LNCAP (cell line): ENCODE measurements around the gene SRBD1.

Source experiments
- TF ChIP-seq, protein P1 (sequence below): fragments of 450-650 bp; IDR thresholded peaks from 2 replicates; pipeline ENCODE4 v1.5.1; 2017; ENCODE audit warnings: mild to moderate bottlenecking

SRBD1 gene

DNA sequence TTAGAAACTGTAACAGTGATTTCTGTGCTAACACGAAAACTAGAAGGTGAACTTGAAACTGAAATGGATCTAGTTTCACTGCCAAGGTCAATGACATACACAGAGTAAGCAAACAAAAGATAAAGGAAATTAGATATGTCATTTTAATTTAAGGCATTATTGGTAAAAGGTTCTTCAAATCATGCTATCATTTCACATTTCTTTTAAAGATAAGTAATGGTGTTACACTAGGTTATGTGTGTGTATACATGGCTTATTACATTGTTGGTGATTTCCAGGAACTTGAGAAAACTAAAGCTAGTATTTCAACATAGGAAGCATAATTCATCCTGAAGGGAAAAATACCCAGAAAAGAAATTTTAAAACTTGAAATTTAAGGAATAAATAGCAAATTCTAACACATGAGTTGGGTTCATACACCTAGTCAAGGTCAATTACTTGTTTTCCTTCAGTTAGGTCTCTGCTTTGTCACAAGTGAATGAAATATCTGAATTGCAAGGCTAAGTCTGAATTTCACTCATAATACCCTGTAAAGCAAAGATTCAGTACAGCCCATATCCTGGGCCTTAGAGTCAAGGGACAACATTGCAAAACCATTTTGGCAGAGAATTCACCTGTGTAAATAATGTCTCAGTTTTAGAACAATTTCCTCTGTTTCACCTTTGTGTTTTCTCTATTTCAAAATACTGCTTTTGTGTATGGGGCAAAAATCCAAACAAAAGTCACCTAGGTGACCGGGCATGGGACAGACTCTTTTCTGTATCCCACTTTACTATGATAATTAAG, 141.6 kb downstream of the SRBD1 start:
- TF ChIP-seq, protein P1, sequence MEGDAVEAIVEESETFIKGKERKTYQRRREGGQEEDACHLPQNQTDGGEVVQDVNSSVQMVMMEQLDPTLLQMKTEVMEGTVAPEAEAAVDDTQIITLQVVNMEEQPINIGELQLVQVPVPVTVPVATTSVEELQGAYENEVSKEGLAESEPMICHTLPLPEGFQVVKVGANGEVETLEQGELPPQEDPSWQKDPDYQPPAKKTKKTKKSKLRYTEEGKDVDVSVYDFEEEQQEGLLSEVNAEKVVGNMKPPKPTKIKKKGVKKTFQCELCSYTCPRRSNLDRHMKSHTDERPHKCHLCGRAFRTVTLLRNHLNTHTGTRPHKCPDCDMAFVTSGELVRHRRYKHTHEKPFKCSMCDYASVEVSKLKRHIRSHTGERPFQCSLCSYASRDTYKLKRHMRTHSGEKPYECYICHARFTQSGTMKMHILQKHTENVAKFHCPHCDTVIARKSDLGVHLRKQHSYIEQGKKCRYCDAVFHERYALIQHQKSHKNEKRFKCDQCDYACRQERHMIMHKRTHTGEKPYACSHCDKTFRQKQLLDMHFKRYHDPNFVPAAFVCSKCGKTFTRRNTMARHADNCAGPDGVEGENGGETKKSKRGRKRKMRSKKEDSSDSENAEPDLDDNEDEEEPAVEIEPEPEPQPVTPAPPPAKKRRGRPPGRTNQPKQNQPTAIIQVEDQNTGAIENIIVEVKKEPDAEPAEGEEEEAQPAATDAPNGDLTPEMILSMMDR = no peak

DNA sequence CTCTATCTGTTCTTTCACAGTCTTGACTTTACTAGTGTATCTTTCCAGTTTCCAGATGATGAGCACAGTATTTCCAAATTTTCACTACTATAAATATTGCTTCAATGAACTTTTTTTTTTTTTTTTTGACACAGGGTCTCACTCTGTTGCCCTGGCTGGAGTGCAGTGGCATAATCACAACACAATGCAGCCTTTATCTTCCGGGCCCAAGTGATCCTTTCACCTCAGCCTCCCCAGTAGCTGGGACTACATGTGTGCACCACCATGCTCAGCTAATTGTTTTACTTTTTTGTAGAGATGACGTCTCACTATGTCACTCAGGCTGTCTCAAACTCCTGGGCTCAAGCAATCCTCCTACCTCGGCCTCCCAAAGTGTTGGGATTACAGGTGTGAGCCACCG, 142.8 kb downstream of the SRBD1 start:
- TF ChIP-seq, protein P1 = no peak

DNA sequence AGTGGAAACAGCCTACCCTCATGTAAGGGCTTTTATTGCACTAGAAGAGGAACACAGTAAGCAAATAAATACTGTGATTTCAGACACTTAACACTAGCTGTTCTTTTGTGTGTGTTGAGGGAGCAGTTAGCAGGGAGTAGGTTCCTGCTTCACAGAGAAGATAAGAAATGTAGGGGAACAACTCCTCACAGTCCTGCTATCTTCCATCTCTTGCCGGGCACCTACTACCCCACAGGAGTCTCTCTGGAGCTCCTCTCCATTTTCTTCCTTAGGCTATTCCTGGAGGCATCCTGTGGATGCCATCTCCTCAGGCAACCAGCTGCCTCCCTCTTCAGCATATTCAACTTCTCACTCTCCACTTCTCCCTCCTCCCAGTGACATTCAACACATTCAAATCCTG, 145.0 kb downstream of the SRBD1 start:
- TF ChIP-seq, protein P1 = no peak

DNA sequence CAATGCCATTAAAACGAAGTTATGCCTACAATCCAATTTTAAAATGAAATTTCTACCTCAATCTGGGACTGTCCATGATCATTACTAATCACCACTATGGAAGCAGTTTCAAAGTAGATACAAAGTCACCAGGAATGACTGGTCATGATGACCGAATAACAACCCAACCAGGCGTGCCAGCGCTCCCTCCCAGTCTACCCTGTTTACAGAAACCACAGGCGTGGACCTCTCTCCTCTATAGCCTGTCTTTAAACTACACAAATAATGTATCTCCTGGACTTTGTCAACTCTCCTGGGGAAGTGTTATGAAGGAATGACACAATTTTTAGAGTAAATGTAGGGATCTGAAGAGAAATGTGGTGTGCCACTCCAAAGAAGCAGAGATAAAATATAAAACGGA, 150.2 kb downstream of the SRBD1 start:
- TF ChIP-seq, protein P1 = no peak

DNA sequence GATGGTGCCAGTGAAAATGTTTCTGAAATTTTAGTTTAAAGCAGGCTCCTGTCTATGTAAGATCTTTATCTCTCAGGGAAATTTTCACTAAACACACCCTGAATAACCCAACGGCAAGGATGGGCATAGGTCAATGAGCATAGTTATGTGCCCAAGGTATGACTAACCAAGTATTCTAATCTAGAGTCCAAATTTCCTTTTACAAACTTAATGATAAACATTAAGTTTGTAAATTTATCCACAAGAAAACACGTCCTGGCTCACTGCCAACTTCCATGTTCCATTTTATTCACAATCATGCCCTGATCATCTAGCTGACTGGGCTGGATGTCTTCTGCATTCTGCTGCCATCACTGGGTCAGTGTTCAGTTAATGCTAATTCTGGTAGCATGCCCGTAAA, 151.2 kb downstream of the SRBD1 start:
- TF ChIP-seq, protein P1 = no peak

DNA sequence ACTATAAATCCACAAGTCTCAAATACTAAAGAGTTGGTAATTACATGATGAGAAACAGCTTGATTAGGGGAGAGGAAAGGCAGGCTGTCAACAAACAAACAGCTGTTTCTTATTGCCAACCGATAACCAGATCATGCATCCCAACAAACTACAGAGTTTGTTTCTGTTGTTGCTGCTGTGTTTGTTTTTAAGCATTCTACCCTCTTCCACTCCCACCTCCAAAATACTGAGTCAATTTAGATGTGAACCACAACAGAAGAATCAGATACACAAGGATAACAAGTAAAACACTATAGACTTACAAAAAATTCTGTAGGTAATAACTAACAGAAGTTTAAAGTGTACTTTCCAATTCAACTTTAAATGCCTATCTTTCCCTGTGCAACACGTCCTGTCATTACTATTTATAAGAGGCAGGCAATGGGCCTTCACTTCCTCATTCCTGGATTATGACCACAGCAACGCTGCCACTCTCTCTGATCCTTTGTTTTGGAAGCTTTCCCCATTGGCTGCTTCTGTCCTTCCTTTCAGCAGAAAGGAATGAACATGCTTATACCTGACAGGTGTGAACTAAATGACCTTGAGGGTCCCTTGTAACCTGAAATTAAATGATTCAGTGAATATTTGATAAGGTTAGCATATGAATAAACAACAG, 152.0 kb downstream of the SRBD1 start:
- TF ChIP-seq, protein P1 = no peak

DNA sequence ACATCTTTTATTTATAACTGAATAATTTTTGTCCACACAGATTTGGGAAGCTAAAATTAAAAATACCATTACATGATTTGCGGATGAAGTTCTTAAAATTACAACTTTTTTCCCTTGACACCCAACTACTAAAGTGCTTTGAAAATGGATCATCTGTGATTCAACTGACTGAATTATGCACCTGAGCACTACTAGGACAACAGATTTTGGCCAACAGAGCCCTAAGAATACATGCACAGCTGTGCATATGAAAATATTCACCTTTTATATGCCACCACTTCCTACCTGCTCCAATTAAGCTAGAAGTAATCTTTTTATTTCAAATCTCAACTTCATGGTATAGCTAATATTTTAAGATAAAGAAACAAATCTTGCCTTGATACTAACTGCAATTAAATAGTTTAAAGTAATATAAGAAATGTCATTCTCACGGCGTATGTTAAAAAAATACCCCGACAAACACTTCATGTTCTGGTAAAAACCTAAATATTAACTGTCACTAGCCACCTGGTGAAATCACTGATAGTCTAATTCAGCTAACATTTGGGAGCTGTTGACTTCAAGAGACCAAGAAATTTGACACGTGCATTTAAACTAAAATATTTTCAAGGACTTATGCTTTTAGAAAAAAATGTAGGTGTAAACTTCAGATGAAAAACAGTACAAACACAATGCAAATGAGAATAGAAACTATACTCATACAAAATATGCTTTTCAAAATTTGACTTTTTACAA, 153.7 kb downstream of the SRBD1 start:
- TF ChIP-seq, protein P1 = no peak
